Hindlimb muscle (tissue), 1 donor: ENCODE measurements around the gene FUNDC2. TPM values are rescaled to one million over a fixed set of nuclear protein-coding genes. Genes with fewer than 3 reads are reported as not detected.
"Not testable (repeated sequence)": the region's sequence is repeated elsewhere in the genome, so short reads cannot be mapped to it uniquely, and the experiment has no call there.

Experiments used
- DNase-seq: peaks from one replicate; pipeline ENCODE4 v3.0.0-alpha.2; 2013
- polyA plus RNA-seq: library from polyadenylated mRNA; unstranded; fragments of 120-200 nt; gene quantifications from one replicate; pipeline ENCODE4 v1.2.1, GENCODE V29; 2013; ENCODE audit not compliant: insufficient read length

The FUNDC2 gene, protein sequence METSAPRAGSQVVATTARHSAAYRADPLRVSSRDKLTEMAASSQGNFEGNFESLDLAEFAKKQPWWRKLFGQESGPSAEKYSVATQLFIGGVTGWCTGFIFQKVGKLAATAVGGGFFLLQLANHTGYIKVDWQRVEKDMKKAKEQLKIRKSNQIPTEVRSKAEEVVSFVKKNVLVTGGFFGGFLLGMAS
- 120 TPM for polyA plus RNA-seq

DNA sequence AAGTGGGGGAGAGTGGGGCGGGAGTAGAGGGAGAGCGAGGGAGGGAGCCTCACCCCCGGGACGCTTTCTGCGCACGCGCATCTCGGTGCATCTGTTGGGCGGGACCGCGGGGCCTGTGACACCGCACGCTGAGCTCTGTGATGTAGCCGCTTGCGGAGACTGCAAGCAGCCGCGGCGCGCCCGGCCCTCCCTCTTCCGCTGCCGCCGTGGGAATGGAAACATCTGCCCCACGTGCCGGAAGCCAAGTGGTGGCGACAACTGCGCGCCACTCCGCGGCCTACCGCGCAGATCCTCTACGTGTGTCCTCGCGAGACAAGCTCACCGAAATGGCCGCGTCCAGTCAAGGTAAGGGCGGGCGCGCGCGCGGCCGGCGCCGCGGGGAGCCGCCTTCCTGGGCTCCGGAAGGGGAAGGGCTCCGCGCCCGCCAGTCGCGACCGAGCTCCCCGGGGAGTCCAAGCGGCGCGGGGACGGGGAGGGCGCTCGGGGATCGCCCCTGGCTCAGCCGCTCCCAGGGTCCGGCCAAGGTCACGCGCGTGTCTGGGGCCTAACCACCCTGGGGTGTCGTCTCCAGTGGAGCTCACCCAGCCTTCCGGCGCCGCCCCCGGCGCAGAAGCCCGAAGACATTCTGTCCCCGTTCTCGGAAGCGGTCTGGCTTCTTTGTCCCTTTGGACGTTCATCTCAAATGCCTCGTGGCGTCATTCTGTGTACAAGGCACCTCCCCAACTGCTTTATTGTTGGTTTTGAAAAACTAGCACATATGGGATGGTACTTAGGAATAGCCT, at the start of gene FUNDC2:
Gene FUNDC2, plus strand, starts transcription at position 118 of the 782 bp plus-strand sequence. Its CDS starts 95 bp downstream, at position 213.
- peak; percentile 91 for DNase-seq

DNA sequence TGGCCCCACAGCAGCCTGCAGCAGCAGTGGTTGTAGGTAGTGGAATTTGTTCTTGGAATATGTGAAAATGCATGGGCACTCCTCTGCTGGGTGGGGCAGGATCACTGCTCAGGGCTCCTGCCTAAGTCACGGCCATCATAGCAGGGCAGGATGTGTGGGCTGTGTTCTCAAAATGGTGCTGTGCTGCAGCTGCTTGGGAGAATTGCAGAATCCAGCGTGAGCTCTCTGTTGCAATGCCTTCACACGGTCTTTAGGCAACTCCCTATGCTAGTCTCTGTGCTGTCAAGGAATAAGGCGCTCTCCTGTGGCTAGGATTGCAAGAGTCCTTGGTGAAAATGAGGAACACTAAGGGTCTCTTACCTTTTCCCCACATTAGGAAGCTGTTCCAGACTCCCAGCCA, 47.0 kb upstream of the FUNDC2 start:
- no peak for DNase-seq

DNA sequence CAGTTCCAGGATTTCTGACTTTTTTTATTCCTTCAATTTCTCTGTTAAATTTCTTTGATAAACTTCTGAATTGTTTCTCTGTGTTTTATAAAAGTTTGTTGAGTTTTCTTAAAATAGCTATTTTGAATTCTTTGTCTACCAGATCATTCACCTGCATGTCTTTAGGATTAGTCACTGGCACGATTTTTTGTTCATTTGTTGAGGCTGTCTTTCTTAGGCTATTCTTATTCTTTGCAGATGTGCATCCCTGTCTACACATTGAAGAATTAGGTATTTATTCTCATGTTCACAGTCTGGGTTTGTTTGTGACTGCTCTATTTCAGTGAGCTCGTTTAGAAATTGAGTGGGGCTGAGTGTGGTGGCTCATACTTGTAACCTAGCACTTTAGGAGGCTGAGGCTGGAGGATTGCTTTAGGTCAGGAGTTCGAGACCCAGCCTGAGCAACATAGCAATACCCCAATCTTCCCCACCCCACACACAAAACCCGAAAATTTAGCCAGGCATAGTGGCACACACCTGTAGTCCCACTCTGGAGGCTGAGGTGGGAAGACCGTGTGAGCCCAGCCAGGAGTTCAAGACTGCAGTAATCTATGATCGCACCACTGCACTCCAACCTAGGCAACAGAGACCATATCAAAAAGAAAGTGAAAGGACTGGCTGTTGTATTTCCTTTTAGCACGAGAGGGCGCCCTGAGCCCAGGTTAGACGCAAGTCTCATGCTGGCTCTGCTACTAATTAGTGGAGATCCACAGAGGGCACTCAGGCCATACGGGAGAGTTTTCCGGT, 46.1 kb upstream of the FUNDC2 start:
- peak; percentile 50 for DNase-seq

DNA sequence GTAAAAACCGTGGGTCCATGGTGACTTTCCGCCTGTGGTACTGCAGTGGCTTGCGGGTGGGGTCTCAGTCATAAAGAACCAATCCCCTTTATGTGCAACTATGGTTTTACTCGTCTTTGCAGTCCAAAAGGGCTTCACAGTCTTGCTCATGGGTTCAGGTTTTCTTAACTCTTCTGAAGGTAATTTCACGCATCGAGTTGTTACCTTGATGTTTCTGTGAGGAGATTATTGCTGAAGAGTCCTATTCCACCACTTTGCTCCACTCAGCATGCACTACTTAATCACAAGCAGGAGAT, 45.6 kb upstream of the FUNDC2 start:
- DNase-seq, result no peak

DNA sequence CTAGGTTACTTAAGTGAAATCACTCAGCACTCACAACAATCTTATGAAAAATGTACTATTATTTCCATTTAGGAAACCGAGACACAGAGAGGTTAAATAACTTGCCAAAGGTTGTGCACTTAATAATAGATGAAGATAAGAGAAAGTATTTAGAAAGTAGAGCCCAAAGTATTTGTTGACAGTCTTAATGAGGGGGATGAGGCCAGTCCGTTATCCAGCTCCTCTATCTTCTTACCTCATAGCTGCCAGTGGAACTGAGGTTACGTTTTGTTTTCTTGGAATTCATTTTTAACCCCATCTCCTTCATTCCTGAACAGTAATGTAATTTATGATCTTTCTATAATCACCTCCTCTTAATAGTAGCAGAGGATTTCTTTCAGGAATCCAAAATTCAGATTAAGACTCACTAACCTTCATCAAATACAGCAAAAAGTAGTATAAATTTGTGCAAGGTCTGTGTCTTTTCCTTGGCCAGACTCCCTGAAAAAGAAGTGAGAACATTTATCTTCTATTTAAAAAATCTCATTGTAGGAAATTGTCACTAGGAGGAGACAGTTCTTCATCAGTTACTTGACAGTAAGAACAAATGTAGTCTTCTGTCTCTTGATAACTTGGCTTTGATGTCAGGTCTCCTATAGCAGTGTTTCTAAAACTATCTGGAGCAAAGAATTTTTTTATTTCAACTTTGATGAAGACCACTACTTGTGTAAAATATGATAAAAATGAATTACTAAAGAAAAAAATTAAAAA, 39.6 kb upstream of the FUNDC2 start:
- no peak for DNase-seq

DNA sequence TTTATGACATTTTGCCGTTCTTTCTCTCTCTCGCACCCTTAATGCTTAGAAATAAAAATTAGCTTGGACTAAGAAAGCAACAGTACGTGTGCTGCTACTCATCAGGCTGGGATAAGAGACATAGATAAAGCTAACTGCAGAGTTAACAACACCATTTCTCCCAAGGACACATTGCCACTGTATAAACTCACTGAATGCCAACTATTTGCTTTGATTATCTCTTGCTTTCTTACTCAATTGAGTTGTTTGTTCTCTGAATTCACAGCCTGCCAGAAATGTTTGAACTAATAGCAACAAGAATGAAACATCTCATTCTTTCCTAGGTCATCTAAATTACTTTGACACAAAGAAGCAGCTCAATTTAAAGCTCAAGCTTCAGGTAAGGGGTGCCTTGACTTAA, 38.7 kb upstream of the FUNDC2 start:
- no peak for DNase-seq

DNA sequence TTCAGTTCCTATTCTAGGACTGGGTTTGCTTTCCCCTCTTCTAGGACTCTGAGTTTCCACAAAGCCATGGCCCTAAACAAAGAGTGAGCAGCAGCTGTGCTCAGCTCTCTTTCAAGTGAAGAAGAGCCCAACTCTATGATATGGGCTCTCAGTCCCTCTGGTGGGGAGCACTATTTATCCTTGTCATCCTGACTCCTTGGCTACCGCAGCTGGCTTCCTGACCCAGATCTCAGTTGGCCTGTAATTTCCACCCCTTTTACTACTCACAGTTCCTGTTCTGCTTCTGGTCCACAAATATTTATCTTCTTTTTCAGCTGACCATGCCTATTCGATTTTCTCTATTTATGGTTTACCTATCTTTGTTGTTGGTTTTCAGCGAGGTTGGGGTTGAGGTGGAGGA, 37.9 kb upstream of the FUNDC2 start:
- no peak for DNase-seq

DNA sequence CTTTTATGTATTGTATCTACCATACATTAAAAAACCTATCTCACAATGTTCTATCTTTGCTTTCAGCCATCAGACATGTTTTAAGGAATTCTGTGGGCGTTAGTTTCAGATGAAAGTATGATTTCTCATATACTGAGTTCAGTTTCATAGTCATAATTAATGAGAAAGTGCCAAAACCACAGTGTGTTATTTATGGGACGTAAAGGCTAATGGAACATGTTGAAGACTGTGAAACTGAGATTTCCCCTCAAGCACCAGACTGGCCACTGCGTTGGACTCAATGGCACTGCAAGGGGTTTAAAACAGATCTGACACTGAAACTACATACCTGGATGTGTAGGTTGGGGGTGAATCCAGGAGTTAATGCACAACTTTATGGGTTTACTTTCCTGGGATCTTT, 36.1 kb upstream of the FUNDC2 start:
- DNase-seq, result no peak

DNA sequence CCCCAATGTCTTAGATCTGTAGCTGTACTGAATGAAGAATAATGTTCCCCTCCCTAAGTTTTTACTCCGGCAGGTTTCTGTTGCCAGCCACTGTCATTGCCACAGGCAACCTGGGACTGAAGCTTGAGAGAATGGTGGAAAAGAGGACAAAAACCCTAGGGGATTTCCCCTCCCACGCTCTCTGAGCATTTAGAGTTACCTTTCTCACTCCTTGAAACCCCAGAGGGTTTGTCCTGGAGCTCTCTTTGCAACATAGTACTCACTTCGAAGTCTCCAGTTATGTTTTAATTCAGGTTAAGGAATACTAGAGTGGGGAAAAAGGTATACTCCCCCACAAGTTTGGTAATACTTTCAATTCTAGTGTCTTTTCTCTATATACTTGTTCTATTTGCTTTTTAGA, 35.6 kb upstream of the FUNDC2 start:
- DNase-seq, result no peak

DNA sequence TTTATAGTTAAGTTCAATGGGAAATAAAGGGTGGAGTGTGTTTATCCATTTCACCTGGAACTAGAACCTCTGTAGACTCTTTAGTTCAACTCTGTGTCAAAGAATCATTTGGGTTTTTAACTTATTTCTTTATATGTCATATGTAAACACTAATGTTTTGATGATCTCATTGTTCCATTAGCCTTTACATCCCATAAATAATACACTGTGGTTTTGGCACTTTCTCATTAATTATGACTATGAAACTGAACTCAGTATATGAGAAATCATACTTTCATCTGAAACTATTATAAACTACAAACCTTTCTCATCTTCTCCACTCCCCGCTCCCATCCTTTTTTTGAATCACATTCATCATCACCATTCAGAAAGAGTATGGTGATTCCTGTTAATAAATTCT, 35.2 kb upstream of the FUNDC2 start:
- no peak for DNase-seq

DNA sequence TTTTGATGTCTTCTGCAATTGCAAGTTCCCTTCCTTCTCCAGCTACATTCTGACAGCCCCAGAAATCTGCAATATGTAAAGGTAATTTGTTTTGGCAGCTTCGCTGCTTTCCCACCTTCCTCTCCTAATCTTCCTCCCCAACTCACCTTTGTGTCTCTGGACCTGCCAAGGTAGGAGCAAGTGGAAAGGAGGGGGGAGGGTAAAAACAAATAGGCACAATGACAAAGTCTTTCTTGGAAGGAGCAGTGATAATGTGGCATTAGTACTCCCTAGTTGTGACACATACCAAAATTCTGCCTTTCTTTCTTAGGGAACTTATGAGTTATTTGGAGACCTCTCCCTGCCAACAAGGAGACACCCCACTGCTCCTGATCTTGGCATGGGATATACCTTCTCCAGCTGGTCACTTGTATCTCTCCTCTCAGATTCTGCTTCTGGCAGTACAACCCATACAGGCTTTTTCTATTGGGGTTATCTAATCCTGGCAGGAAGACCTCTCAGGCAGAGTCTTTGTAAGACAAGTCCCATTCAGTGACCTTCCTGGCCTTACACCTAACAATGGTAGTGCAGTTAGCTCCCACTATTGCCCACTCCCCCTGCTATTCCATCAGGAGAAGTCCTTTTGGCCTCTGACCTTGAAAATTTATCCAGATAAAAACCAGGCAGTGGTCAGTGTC, 28.3 kb upstream of the FUNDC2 start:
- no peak for DNase-seq

DNA sequence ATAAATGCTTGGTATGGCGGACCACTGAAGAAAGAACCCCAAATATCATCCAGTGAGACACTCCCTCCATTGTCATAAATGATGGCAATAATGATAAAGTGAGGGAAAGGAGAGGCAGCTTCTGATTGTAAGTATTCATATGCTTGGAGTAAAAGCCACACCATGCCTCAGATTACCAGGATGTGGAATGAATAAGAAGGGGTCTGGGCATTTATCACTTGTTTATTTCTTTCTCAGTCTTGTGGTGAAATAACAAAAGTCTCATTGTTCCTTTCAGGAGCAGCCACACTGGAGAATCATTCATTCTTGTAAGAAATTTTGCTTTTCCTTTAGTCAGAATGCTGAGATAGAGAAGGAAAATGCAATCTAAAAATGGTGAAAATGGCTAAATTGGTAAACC, 25.8 kb upstream of the FUNDC2 start:
- no peak for DNase-seq

DNA sequence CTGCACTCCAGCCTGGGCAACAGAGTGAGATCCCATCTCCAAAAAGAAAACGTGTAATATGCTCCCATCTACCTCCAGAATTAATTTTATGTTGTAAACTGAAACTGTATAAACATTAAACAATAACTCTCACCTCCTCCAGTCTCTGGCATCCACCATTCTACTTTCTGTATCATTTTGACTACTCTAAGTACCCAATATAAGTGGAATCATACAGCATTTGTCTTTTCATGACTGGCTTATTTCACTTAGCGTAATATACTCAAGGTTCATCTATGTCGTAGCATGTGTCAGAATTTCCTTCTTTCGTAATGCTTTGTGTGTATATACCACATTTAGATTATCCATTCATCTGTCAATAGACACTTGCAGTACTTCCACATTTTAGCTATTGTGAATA, 24.8 kb upstream of the FUNDC2 start:
- DNase-seq, result no peak

DNA sequence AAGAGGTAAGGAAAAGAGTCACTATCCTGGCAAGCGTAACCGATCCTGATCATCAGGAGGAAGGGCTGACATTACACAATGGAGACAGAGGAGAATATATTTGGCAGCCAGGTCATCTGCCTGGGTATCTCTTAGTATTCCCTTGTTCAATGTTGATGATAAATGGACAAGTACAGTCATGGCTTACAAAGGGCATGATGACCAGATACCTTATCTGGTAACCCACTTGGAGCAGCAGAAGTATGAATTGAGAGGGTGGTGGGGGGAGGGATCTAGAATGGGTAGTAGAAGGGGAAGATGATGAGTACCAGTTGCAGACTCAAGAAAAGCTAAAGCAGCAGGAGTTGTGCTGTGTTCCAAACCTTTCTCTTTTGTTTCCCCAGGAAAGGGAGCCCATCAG, 21.5 kb upstream of the FUNDC2 start:
- no peak for DNase-seq

DNA sequence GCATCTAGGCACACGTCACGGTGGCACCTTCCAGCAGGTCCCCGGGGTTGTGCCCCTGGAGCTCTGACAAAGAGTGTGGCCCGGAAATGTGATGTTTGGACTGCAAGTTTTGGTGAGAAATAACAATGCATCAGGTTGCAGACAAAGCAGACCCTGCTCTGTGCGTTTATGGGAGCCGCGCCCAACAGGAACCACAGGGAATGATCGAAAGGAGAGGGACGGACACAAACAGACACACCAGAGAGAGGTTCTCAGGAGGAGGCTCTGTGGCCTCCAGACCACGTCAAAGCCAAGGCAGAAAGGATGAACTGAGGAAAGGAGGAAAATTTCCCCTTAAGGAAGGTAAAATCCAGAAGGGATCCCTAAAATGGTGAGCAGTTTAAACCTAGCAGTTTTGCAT, 20.3 kb upstream of the FUNDC2 start:
- not testable (repeated sequence) for DNase-seq

DNA sequence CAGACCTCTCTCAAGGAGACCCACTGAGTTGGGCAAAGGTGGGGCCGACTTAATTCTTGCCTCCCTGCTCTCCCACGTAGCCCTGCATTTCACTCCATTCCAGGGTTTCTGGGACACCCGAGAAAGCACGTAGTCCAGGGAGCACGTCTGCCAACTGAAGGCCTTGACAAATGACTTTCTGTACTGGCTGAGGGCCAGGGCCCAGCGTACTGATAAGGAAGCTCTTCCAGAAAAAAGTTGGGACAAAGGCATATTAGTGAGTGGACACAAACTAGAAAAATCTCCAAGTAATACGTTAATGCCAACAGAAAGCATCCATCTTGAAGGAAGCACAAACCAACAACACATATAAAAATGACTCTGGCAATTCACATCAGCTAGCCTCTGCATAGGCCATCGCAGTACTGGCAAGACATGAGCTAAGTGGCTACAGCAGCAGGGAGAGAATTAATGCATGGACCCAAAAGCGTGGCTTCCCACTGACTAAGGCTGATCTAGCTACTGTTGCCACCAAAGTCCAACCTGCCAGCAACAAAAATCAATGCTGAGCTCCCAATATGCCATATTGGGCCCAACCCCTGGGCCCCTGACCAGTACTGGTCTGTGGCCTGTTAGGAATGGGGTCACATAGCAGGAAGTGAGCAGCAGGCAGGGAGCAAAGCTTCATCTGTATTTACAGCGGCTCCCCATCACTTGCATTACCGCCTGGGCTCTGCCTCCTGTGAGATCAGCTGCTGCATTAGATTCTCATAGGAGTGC, 19.6 kb upstream of the FUNDC2 start:
- not testable (repeated sequence) for DNase-seq

DNA sequence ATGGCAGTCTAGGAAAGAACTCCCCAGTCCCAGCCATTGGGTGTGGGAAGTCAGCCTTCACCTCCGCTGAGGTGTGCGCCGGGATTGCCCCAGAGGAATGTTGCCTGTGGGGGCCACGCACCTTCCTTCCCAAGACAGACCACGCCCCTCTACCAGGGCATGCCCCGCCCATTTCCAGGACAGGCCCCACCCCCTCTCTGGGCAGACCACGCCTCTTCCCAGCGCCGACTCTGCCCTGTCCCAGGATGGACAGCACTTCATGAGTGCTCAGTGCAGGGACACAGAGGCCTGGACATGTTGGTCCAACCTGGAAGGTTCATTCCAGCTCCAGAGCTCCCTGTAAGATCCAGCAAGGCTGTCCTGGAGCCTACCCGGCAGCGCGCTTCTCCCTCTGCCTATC, 18.1 kb upstream of the FUNDC2 start:
- not testable (repeated sequence) for DNase-seq

DNA sequence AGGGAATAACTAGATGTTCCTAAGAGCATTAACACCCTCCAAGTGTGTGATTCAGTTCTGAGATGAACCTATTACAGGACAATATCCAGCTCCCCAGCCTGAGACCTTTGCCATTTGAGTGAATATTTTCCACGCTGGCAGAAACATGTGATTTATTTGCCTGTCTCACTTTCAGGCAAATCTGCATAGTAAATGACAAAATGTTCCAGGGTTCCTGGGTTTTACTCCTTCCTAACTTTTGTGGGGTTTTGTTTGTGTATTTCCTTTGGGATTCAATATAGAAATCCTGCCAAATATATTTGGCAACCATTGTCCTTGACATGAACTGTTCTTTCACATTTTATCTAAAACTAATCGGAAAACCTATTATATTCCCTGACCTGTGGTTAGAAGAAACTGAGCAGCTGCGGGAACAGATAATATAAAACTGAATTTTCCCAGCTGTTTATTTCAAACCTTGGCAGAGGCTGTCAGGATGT, 16.6 kb upstream of the FUNDC2 start:
- DNase-seq, result peak; percentile 32

DNA sequence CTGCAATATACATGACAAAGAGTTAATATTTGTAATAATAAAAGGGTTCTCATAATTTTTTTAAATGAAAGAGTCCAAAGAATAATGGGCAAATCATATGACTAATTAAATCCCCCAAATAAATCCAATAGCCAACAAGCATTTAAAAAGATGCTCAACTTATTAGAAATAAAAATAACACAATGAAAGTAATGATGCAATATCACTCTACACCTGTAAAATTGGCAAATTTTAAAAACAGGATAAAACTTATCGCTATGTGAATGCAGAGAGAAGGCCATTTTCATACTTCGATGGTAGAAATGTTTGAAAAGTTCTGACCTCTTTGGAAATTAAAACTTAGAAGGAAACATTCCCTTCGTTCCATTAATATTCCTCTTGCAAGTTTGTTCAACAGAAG, 6.1 kb upstream of the FUNDC2 start:
- no peak for DNase-seq

DNA sequence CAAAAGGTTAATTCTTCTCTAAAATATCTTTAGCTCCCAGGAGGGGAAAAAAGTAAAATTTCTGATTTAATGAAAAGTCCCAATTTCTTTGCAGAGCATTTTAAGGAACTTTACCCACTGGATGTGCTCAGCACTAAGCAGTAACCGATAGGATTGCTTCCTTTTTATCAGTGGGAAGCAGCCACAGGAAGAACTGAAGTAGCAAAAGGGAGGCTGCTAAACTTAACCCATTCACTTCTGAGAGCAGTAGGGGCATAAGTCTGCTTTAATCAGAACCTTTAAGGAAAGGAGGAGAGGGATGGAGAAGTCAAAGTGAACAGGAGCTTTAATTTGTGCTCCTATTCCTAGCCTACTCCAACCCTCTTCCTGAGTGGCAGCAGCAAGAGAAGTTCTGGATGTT, 4.1 kb upstream of the FUNDC2 start, which contains the start of gene F8:
Gene F8, minus strand, starts transcription at position 139 of the 400 bp plus-strand sequence. CDS start 171 bp downstream, outside the sequence.
- DNase-seq, result no peak
